ENCODE results near the gene CEP43.

CEP43 gene

DNA sequence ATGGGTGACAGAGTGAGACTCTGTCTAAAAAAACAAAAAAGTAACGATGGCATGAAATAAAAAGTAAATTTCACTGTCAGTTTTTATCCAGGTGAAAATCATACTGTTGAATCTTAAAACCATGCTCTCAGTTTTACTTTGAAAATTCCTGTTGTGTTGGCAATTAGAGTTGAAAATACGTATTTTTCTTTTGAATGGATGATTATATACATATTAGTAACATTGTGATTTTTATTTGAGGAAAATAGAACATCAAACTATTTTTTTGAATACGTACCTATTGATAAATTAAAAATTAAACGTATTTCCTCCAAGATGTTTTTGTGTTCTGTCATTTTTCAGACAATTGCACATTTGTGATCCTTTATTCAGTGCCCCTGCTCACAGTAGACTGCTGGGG, 14.7 kb downstream of the CEP43 start:
- no peak for DNase-seq (ENCODE audit: low spot score)

DNA sequence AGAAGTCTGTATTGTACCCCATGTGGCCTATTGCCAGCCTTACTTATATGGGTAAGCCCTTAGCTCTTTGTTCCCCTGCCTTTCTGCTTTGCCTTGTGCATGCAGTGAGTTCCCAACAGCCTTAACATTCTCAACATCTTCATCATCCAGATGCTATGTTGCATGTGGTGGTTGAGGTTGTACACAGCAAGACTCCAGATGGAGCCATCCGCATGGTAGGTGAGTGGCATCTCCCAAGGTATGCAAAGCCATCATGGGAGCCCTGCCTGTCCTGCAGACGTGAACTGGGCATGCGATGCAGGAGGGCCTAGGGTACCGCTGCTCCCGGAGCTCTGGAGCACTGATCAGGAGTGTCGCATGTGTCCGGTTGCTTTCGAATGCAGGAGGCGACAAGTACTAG, 16.1 kb downstream of the CEP43 start:
- DNase-seq (ENCODE audit: low spot score), result no peak

DNA sequence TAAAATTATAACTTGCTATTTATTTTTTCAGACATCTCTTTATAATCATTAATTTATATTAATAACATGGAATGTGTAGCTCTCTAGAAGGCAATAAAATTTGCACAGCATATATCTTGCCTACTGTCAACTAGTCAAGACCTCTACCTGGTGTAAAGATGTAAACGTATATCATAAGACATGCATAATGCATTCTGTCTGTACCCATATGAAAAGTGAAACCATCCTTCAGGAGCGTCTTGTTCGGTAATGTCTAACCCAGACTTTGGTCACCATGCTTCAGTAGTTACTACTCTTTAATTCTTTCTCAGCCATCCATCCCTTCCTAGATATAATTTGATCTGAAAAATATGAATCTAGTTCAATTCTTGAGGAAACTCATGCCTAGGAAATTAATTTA, 21.0 kb downstream of the CEP43 start:
- no peak for DNase-seq (ENCODE audit: low spot score)

DNA sequence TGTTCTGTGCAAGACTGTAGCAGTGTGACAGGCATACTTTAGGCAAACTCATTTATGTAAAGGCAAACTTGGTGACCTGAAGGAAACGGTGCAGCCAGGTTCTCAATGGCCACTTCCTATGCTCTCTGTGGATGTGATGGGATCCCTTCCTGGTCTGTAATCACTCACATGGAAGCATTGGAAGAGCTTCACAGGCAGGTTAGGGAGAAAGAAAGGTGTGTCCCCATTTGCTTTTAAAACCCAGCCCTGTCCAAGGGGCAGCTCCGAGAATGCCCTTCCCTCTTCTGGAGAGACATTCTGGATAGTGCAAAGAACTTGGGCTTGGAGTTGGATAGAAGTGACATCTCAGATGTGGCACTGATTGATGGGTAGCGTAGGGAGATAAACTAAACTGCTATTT, 28.1 kb downstream of the CEP43 start:
- no peak for DNase-seq (ENCODE audit: low spot score)

DNA sequence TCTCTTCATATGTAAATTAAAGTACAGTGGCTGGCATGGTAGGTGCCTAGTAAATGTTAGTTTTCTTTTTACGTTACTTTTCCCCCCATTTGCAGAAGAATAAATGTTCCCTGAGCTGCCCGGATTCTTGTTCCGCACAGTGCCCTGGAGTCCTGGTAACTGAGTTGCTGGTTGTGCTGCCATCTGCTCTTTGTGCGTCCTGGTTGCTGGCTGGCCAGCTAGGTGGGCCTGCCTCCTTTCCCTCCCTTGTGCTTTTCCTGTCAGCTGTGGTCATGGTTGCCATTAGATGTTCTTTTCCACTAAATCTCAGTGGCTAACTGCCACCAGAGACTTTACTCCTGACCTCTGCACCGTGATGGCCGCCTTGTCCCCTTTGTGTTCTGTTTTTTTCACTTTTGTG, 28.6 kb downstream of the CEP43 start:
- no peak for DNase-seq (ENCODE audit: low spot score)

DNA sequence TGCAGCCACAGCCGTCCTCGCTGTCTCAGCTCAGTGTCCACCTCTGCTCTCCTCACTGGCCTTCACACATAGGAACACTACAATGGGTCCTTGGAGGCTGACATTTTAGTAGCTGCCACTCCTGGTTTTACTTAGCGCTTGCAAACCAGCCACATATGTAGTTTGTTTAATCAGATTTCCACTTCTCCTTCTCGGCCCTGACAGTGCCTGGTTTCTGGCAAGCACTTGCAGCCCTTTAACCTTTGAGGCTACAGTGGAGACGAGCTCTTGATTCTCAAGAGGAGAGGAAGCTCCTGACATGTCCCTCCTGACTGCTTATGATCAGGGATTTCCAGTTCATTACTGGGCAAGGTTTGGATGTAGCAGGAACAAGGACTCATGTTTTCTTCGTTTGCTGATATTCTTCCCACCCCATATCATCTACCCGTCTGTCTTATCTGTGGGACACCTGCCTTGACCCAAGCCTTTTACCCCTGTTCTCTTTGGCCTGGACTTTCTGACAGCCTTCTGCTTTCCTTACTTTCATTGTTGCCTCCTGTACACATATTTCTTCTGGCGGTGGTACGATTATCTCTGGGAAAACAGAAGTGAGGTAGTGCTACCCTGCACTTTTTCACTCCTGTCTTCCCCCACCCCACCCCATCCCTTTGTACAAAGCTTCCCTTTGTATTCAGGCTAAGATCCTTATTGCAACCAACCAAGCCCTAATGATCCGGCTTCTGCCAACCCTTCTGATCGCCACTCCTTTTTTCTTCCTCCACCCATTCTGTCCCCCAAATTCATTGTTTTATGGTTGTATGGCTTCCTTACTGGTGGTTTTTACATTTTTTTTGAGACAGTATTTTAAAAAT, 31.2 kb downstream of the CEP43 start:
- no peak for DNase-seq (ENCODE audit: low spot score)

DNA sequence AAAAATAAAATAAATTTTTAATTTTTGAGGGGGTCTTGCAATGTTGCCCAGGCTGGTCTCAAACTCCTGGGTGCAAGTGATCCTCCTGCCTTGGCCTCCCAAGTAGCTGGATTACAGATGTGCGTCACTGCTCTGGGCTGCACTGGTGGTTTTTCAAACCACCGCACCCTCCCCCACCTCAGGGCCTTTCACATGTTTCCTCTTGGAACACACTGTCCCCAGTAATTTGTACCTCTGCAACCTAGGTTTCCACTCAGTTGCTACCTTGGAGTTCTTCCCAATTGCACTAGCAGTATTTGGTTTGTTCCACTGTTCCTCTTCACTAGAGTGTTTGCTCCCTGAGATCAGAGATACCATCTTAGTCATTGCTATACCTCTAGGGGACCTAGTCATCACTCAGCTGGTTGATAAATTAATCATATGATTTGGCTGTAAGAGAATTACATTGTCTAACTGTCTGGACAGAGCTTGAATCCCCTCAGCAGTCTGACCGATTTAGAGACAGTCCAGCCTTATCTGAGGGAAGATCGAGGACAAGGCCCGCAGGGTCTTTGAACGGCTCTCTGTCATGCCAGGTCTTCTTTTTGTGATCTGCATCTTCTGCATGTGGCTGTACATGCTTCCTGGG, 32.0 kb downstream of the CEP43 start:
- DNase-seq (ENCODE audit: low spot score), result no peak

DNA sequence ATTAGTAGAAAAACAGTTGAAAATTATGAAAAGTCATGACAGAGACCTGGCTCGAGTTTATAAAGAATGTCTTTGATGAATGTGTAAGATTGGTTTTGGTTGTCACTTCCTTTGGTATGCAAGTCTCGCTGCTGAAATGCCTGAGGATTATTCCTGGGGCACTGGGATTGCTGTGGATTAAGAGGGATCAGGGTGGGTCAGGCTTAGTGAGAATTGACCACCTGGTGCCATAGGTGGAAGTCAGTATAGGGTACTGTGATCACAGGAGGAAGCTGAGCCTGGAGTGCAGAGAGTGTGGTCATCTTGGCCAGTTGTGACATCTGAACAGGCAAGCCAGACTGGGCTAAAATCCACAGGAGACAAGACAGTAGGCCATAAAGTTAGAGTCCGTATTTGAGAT, 34.9 kb downstream of the CEP43 start:
- DNase-seq (ENCODE audit: low spot score), result peak; percentile 49

DNA sequence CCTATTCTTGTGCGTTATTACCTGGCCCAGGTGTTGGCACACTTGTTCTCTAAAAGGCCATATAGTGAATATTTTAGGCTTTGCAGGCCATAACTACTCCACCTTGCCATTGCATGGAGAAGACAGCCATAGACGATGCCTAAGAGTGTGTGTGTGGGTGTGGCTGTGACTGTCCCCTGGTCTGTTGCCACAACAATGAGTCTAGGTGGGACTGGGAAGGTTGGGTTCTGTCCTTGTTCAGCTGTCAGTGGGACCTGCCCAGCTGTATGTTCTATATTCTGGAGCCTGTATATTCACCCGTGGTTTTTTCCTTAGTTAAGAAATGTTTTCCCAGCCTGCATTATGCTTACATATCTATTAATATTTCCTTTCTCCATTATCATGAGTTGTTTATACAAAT, 38.6 kb downstream of the CEP43 start:
- DNase-seq (ENCODE audit: low spot score), result no peak

DNA sequence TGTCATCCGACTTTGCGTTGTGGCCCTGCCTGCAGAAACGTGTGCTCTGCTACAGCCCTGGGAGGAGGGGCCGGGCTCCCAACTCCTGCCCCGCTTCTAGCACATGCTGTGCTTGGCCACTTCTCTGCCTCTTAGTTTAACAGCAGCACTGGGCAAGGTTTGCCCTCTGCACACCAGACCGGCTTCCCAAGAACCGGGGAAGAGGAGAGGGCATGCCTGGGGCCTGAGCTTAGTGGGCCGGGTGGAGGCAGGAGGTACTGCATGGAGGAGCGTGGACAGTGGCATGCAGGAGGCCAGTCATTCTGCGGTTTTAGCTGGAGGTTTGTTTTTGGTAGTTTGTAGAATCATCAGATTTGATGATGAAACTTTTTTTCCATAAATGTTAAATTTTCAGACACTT, 45.5 kb downstream of the CEP43 start:
- DNase-seq (ENCODE audit: low spot score), result no peak

DNA sequence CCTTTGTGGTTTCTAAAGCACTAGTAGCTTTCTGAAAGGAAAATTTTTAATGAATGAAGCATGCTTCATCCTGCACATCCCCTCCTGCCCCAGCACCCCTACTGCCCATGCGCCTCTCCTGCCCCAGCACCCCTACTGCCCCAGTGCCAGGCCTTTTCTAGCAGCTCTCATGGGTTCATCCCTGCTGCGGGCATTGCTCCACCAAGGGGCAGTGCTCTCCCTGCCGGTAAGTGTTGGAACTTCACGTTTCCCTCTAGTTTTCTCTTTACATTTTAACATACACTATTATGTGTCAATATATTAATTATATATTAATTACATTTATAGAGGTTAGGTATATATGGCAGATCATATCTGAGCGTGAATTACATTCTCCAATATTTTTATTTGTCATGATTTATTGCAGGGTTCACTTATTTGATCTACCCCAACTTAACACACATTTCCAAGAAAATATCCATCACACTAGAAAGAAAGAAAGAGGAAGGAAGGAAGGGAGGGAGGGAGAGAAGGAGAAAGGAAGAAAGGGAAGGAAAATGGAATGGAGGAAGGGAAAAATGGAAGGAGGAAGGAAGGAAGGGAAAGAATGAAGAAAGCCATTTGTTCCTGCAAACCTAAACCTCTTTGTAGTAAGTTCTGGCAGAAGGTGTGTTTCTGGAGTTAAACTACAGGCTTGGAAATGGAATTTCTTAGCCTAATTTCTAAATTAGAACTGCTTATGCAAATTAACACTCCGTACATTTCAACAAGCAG, 46.8 kb downstream of the CEP43 start:
- DNase-seq (ENCODE audit: low spot score), result no peak

DNA sequence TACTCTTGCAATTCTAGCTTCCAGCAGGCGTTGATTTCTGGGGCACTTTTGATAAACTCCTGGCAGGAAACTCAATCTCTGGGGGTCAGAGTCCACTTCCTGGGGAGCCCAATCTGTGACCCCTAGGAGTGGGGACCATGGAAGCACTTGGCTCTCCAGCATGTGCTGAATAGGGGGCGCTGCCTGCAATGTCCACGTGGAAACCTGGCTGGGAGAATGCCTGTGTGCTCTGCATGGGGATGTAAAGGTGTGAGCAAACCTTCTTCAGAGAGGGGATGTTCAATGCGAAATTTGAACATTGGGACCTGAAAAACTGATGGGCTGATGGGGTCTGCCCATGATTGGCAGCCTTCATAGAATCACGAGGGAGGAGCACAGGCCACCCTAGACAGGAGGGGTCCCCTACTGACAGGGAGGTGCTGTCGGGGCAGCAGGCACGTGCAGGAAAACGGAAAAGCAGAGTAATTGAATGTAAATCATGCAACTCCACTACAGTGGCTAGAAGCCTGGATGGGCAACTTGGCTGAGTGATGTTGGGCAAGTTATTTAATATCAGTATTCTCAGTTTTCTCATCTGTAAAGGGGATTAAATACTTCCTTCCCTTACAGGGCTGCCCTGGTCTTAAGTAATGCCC, 47.8 kb downstream of the CEP43 start:
- DNase-seq (ENCODE audit: low spot score), result no peak

DNA sequence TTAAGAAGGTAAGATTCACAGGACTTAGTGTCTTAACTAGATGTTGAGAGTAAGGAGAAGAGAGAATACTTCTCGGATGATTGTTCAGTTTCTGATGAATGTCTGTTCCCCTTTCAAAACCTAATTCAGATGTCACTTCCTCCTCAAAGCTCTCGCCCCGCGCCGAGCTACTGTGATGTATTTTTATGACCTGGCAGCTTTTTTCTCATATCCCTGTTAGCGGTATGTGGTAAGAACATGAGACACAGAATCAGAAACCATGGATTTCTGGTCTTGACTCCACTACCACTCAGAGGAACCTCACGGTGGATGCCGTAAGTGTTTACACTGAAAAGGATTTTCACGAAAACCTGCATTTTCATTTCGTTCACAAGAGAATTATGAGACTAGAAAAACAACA, 48.4 kb downstream of the CEP43 start:
- DNase-seq (ENCODE audit: low spot score), result no peak

Measured in D341Med (cell line).